ENCODE measurements around the gene CDH13. TPM values are rescaled to one million over a fixed set of nuclear protein-coding genes. Genes with fewer than 3 reads are reported as not detected.

Gene CDH13
- total and polyA plus RNA-seq, 2 of the 8 experiments (the other 6 are each of a cell fraction or from before 2014, with no cell fraction given): 2.3 to 2.4 TPM

DNA sequence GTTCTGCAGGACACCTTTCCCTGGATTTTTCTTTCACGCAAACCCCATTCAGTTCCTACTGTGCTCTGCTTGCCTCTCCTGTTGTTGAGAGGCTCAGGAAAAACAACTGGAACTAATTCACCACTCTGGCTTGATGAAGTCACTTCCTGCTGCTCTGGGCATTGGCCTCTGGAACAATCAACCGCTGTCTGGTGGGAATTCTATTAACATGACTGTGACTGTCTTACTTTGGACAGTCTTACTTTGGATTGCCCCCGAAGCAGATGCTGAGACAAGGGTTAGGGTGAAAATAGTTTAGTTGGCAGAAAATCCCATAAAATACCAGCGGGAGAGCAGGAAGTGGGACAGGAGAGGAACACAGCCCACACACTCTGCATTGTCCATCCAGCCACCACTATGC is 1091.0 kb downstream of the CDH13 start:
- no peak overlapping the region for H2AK5ac ChIP-seq (ENCODE audit: low read depth, low read length)
- H3K79me2 ChIP-seq (ENCODE audit: control insufficient read depth in 1 of 2, insufficient read depth in 2 of 2, low read length in 2 of 2): no peaks in the 10 kb centered on the region
- H3K23me2 ChIP-seq (ENCODE audit: low read depth, low read length): no peaks in the 10 kb centered on the region
- no peak for FAIRE-seq
- no peak overlapping the region for H3K4me2 ChIP-seq (ENCODE audit: insufficient read depth in 1 of 2, low read depth in 2 of 2, low read length in 2 of 2)
- ChIA-PET CTCF (ENCODE audit: partially characterized antibody) (interaction anchor here (0.6 to 1.5 kb wide), 17 partner anchors 9 to 432 kb away, joined by 3 to 7 read pairs (median 3); no protein-coding TSS in a partner anchor), POLR2A (ENCODE audit: partially characterized antibody) (no interaction called here)
- H3K23ac ChIP-seq (ENCODE audit: insufficient read length): no peak overlapping the region
- no peaks in the 10 kb centered on the region for H3K27me3 ChIP-seq (replicated peaks in 1 of 4; ENCODE audit: control insufficient read depth in 3 of 4, extremely low read depth in 1 of 4, insufficient read depth in 3 of 4, low read length in 3 of 4)
- H2BK12ac ChIP-seq (ENCODE audit: low read depth, low read length): no peak overlapping the region
- no peak overlapping the region for H2AFZ ChIP-seq (ENCODE audit: low read length)
- H3K36me3 ChIP-seq (ENCODE audit: control insufficient read depth in 2 of 4, insufficient read depth in 4 of 4, low read length in 3 of 4): no peaks in the 10 kb centered on the region
- DNase-seq (ENCODE audit: low read depth in 1 of 2, low spot score in 2 of 2): no peak
- H3K79me1 ChIP-seq (ENCODE audit: low read depth, low read length): no peaks in the 10 kb centered on the region
- no peak overlapping the region for H3K4ac ChIP-seq (replicated peaks; ENCODE audit: insufficient read length, low read depth, low read length)
- H3K18ac ChIP-seq (ENCODE audit: extremely low read depth, low read length): no peak overlapping the region
- H3K9ac ChIP-seq (replicated peaks in 1 of 4; ENCODE audit: extremely low read depth in 1 of 4, low read depth in 3 of 4, low read length in 3 of 4): no peak overlapping the region
- no peak overlapping the region for H2BK120ac ChIP-seq (replicated peaks; ENCODE audit: low read depth, low read length)
- H4K20me1 ChIP-seq (replicated peaks in 1 of 2; ENCODE audit: control insufficient read depth in 1 of 2, insufficient read depth in 2 of 2, low read length in 2 of 2): no peaks in the 10 kb centered on the region
- no peak overlapping the region for H4K91ac ChIP-seq (replicated peaks; ENCODE audit: insufficient read length, low read length)
- H4K5ac ChIP-seq (ENCODE audit: insufficient read length, low read depth, low read length): no peak overlapping the region
- no peaks in the 10 kb centered on the region for H3K9me3 ChIP-seq (ENCODE audit: insufficient read depth in 2 of 2, low read depth in 1 of 2, low read length in 1 of 2)
- no peak overlapping the region for H4K8ac ChIP-seq (ENCODE audit: extremely low read depth, insufficient read depth, low read length)
- H3K27ac ChIP-seq (ENCODE audit: low read depth, low read length): no peak overlapping the region
- no peak overlapping the region for H2BK5ac ChIP-seq (ENCODE audit: low read depth, low read length)
- WGBS, 2 experiments (ENCODE audit: extremely low coverage in 1 of 2, insufficient coverage in 1 of 2, insufficient read length in 1 of 2, insufficient replicate concordance in 2 of 2, low coverage in 1 of 2, low lambda C conversion rate in 2 of 2, missing lambda C conversion rate in 1 of 2): 91% methylated on average over 4 of the region's 4 CpGs; no CpG with 5 or more reads in 1 of the 2 experiments
- no peak overlapping the region for H3K56ac ChIP-seq (replicated peaks; ENCODE audit: insufficient read length, low read depth, low read length)
- H2BK20ac ChIP-seq (ENCODE audit: low read length): no peak overlapping the region
- H2BK15ac ChIP-seq (ENCODE audit: low read length): no peak overlapping the region
- H3K4me3 ChIP-seq (ENCODE audit: extremely low read depth in 1 of 4, insufficient read depth in 2 of 4, low read depth in 3 of 4, low read length in 4 of 4): no peak overlapping the region
- H3K14ac ChIP-seq (ENCODE audit: insufficient read length): no peak overlapping the region
- H3K4me1 ChIP-seq (replicated peaks in 1 of 4; ENCODE audit: control insufficient read depth in 3 of 4, insufficient read depth in 4 of 4, low read length in 3 of 4): 0 out of 7 replicates have a peak, but pooled peaks cover 0 to 2% (median 0%) of the 10 kb centered on the region in 4 experiments
- TF ChIP-seq SRF (IDR thresholded peaks at IDR 0.05; ENCODE audit: low read depth, low read length): no peak
- TF ChIP-seq POLR2AphosphoS5 (IDR thresholded peaks at IDR 0.05; ENCODE audit: low read depth, low read length): no peak
- no peak for TF ChIP-seq TCF12 (IDR thresholded peaks at IDR 0.05; ENCODE audit: low read depth, low read length)
- no peak for TF ChIP-seq TBP (IDR thresholded peaks at IDR 0.05; ENCODE audit: low read depth, low read length)
- TF ChIP-seq, protein P1, sequence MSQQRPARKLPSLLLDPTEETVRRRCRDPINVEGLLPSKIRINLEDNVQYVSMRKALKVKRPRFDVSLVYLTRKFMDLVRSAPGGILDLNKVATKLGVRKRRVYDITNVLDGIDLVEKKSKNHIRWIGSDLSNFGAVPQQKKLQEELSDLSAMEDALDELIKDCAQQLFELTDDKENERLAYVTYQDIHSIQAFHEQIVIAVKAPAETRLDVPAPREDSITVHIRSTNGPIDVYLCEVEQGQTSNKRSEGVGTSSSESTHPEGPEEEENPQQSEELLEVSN (IDR thresholded peaks at IDR 0.05): no peak
- TF ChIP-seq, protein P2, sequence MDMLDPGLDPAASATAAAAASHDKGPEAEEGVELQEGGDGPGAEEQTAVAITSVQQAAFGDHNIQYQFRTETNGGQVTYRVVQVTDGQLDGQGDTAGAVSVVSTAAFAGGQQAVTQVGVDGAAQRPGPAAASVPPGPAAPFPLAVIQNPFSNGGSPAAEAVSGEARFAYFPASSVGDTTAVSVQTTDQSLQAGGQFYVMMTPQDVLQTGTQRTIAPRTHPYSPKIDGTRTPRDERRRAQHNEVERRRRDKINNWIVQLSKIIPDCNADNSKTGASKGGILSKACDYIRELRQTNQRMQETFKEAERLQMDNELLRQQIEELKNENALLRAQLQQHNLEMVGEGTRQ (IDR thresholded peaks at IDR 0.05; ENCODE audit: low read length): no peak
- no peak for TF ChIP-seq ATF3 (IDR thresholded peaks at IDR 0.05; ENCODE audit: insufficient read depth, low read depth, low read length)
- no peak for TF ChIP-seq JUN (IDR thresholded peaks at IDR 0.05; ENCODE audit: low read depth, low read length)
- no peak for TF ChIP-seq ASH2L (IDR thresholded peaks at IDR 0.05; ENCODE audit: low read length)
- TF ChIP-seq ZNF274 (IDR thresholded peaks at IDR 0.05; ENCODE audit: borderline replicate concordance, extremely low read depth, low read length): no peak
- no peak for TF ChIP-seq EZH2 (IDR thresholded peaks at IDR 0.05; ENCODE audit: low read depth, low read length, severe bottlenecking)
- no peak for TF ChIP-seq SIX5 (IDR thresholded peaks at IDR 0.05; ENCODE audit: low read depth, low read length)
- TF ChIP-seq POU5F1 (IDR thresholded peaks at IDR 0.05; ENCODE audit: low read depth, low read length): no peak
